HL-60/S4 treated with phorbol 12-myristate 13-acetate at 8.2 ng/mL for 4 days and 3 days (cell line): ENCODE data around the gene CHD1L.
"Not testable (repeated sequence)": the region's sequence is repeated elsewhere in the genome, so short reads cannot be mapped to it uniquely, and the experiment has no call there.

ENCODE experiments used
- in situ Hi-C: fragments of 300-500 bp; cut with MboI; formaldehyde crosslinking; loops from 2 replicates; pipeline ENCODE4 v1.15.0; 2022; ENCODE audit warnings: low sequenced_read_pairs

CHD1L gene

GRCh38 chr1:147231032-147231431, 11.5 kb upstream of the CHD1L start:
- in situ Hi-C loops, result not testable (repeated sequence)

GRCh38 chr1:147233903-147234302, 8.6 kb upstream of the CHD1L start:
- in situ Hi-C loops, result not testable (repeated sequence)

- in situ Hi-C loops, result no loop called here
Measured at GRCh38 chr1:147235822-147236221, 6.7 kb upstream of the CHD1L start.

- in situ Hi-C loops, result no loop called here
Measured at GRCh38 chr1:147236448-147236847, 6.0 kb upstream of the CHD1L start.

DNA sequence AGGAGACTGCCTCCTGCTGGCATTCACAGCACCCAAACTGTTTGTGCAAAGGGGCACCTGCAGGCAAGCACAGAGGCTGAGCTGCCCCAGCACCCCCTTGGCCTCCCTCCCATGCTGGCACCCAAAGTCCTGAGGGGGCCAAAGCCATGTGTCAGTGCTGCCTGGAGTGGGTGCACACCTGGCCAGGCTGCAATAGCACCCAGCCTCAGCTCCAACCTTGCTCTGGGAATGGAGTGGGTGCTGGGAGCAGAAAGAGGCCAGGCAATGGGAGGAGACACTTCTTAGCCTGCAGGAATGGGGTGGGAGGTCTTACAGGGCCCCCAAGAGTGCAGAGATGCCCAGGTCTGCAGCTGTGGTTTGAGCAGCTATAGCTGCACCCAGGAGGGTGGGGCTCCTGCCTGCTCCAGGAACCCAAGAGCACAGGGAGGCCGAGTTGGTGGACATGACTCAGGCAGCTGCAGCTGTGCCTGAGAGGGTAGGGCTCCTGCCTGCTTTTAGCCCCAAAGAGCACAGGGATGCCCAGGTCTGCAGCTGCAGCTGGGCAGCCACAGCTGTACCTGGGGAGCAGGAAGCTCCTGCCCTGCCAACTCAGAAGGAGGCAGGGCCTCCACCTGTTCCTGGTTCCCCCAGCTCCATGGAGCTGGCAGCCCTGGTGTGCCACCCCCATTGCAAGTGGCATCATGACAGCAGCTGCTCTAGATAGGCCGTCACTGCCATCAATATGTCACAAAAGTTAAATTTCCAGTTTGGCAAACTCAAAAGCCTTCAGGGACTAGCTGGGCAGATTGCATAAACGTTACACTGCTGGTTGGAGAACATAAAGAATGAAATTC, 5.3 kb upstream of the CHD1L start:
- in situ Hi-C loops, result no loop called here

DNA sequence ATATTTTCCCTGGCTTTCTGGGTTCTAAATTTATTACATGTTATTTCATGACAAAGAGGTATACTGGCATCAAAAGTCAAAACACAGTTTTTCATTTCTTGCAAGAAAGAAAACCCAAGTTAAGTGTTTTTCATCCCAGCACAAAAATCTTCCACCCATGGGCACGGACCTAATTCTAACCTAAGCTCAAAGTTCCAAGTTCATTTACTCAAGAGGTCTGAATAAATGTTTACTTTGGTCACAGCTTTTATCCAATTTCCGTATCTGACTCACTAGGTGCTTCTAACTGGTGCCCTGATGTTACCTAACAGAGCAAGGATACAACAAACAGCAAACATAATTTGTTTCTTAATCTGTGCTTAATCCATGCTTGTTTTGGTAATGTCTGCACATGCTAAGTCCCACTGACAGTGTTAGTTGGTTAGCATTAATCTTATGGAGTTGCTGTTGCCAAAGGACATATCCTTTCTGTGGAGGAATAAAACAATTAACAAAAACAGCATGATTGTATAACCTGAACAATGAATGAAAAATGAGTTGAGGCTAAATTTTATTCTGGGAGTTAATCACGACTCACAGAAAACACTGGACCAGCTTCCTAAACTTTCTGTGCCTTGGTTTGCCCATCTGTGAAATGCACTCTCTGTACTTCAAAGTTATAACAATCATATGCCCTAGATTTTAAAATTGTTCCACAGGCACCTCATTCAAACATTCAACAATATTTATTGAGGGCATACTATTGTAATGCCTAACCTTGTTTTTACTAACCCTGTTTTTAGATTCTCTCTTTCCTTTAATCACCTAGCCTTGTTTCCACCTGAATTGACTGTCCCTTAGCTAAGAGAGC, 4.2 kb upstream of the CHD1L start:
- in situ Hi-C loops, result no loop called here

DNA sequence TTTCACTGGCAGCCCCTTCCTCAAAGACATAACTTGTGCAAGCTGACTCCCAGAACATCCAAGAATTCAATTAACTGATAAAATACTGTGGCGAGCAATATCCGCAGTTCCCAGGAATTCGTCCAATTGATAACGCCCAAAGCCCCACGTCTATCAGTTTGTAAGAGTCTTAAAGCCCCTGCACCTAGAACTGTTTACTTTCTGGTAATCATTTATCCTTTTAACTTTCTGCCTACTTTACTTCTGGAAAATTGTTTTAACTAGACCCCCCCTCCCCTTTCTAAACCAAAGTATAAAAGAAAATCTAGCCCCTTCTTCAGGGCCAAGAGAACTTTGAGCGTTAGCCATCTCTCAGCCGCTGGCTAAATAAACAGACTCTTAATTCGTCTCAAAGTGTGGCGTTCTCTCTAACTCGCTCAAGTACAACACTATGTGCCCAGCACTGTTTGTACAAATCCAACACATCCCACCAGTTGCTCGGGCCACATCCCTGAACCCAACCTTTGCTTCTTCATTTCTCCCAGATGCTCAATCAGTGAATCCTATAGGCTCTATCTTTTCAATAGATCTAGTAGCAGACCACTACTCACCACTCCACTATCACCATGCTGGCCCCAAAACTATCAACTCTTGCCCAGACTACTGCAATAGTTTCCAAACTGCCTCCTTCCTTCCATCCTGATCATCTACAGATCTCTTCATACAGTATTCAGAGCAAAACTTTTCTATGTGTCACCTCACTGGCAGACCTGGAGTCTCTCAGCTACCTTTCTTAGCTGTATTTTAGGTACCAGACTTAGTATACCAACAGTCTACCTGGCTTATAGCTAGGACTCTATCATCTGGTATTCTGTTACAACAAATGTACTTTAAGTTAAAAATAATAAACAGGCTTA, 3.3 kb upstream of the CHD1L start:
- in situ Hi-C loops, result no loop called here

GRCh38 chr1:147240131-147240721, 2.3 kb upstream of the CHD1L start:
- in situ Hi-C loops, result not testable (repeated sequence)

- in situ Hi-C loops, result no loop called here
Measured at GRCh38 chr1:147241934-147242448, 493 bp upstream of the CHD1L start.

GRCh38 chr1:147243228-147243685, 773 bp downstream of the CHD1L start:
- in situ Hi-C loops, result no loop called here

GRCh38 chr1:147243841-147244240, 1.4 kb downstream of the CHD1L start:
- in situ Hi-C loops, result no loop called here

GRCh38 chr1:147245129-147245528, 2.6 kb downstream of the CHD1L start:
- in situ Hi-C loops, result no loop called here

DNA sequence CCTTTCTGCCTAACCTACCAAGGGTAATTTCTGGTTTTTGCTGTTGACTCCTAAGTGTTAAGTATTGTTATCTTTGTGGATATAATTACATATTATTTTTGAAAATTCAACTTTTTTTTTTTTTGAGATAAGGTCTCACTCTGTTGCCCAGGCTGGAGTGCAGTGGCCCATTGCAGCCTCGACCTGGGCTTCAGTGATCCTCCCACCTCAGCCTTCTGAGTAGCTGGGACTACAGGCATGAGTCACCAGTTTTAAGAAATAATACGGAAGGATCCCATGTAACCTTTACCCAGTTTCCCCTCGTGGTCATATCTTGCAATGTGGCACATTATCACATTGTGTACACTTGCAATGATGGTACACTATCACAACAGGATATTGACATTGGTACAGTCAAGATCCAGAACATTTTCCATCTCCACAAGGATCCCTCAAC, 3.1 kb downstream of the CHD1L start:
- in situ Hi-C loops, result no loop called here

DNA sequence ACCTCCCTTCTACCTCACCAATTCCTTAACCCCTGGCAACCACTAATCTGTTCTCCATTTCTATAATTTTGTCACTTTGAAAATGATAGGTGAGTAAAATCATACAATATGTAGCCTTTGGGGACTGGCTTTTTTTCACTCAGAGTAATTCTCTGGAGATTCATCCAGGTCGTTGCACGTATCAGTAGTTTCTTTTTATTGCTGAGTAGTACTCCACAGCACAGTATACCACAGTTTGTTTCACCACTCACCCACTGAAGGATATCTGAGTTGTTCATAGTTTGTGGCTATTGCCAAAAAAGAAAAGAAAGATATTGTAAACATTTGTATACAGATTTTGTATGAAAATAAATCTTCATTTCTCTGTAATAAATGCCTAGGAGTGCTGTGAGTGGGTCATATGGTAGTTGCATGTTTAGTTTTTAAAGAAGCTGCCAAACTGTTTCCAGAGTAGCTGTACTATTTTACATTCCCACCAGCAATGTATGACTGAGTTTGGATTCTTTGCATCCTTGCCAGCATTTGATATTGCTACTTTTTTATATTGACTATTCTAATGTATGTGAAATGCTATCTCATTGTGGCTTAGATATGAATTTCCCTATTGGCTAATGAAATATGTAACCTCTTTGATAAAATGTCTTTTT, 3.7 kb downstream of the CHD1L start:
- in situ Hi-C loops, result no loop called here

DNA sequence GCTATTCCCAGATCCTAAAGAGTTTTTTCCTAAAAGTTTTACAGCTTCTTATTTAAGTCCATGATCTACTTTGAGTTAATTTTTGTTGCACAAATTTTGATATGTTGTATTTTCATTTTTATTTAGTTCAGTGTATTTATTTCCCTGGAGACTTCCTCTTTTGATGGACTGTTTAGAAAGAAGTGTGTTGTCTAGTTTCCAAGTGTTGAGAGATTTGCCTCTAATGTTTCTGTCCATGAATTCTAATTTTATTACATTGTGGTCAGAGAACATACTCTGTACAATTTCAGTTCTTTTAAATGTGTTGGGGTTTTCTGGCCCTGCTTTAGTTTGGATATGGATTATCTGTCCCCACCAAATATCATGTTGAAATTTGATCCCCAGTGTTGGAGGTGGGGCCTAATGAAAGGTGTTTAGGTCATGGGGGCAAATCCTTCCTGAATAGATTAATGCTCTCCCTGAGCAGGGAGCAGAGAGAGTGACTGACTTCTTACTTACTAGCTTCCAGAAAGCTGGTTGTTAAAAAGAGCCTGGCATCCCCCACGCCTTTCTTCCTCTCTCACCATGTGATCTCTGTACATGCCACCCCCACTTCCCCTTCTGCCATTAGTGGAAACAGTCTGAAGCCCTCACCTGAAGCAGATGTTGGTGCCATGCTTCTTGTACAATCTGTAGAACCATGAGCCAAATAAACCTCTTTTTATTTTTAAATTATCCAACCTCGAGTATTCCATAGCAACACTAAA, 4.6 kb downstream of the CHD1L start:
- in situ Hi-C loops, result no loop called here

- in situ Hi-C loops, result no loop called here
Measured at GRCh38 chr1:147247656-147248238, 5.3 kb downstream of the CHD1L start.

- in situ Hi-C loops, result no loop called here
Measured at GRCh38 chr1:147252540-147252939, 10.1 kb downstream of the CHD1L start.

GRCh38 chr1:147260956-147261355, 18.5 kb downstream of the CHD1L start:
- in situ Hi-C loops, result no loop called here
